HepG2 (cell line): ENCODE results near the gene ETFB. TPM values are rescaled to one million over a fixed set of nuclear protein-coding genes. Genes with fewer than 3 reads are reported as not detected.

ENCODE experiments used
- BRCA1 ChIP-seq: sonication (generic); formaldehyde crosslinking; IDR thresholded peaks from 2 replicates; pipeline ENCODE4 v1.4.0; 2020; ENCODE audit warnings: missing genetic modification reagents
- ELF1 ChIP-seq: sonication (generic); formaldehyde crosslinking; IDR thresholded peaks from 2 replicates; pipeline ENCODE4 v1.4.0; 2020; ENCODE audit warnings: missing genetic modification reagents
- HCFC1 ChIP-seq: fragments of 150-350 bp; IDR thresholded peaks from 2 replicates; pipeline ENCODE4 v1.6.1; 2014; ENCODE audit warnings: low read depth, low read length
- KAT7 ChIP-seq: IDR thresholded peaks from 2 replicates; pipeline ENCODE4 v1.6.1; 2018; ENCODE audit warnings: borderline replicate concordance, missing compliant biosample characterization
- KDM5B ChIP-seq: sonication (generic); formaldehyde crosslinking; IDR thresholded peaks from 2 replicates; pipeline ENCODE4 v1.4.0; 2020; ENCODE audit warnings: missing genetic modification reagents, mild to moderate bottlenecking, borderline replicate concordance
- NFATC3 ChIP-seq: sonication (generic); formaldehyde crosslinking; IDR thresholded peaks from 2 replicates; pipeline ENCODE4 v1.5.1; 2020; ENCODE audit warnings: mild to moderate bottlenecking, missing genetic modification reagents
- NONO ChIP-seq, 2 experiments: fragments of 450-650 bp in 1 of 2; sonication (generic) in 1 of 2; formaldehyde crosslinking in 1 of 2; IDR thresholded peaks in 1 of 2; conservative IDR thresholded peaks in 1 of 2; 2 replicates each; pipeline versions ENCODE4 v1.6.1 to v1.8.0; 2017 to 2022; ENCODE audit warnings: mild to moderate bottlenecking in 1 of 2, missing genetic modification reagents in 1 of 2, moderate library complexity in 1 of 2
- SMARCE1 ChIP-seq: fragments of 450-650 bp; IDR thresholded peaks from 2 replicates; pipeline ENCODE4 v1.6.1; 2017; ENCODE audit warnings: borderline replicate concordance
- SRSF4 ChIP-seq: fragments of 200-400 bp; formaldehyde crosslinking; IDR thresholded peaks from one replicate; pipeline ENCODE4 v1.6.1; 2018; ENCODE audit warnings: mild to moderate bottlenecking, low read depth, low read length, moderate library complexity; ENCODE audit not compliant: poor library complexity, severe bottlenecking
- ZFP37 ChIP-seq: sonication (generic); formaldehyde crosslinking; IDR thresholded peaks from 2 replicates; pipeline ENCODE4 v1.4.0; 2020; ENCODE audit warnings: missing genetic modification reagents, borderline replicate concordance
- ZNF674 ChIP-seq: sonication (generic); formaldehyde crosslinking; IDR thresholded peaks from 2 replicates; pipeline ENCODE4 v1.5.0; 2020; ENCODE audit warnings: low read depth, mild to moderate bottlenecking, missing genetic modification reagents
- polyA plus RNA-seq, 8 experiments: library from polyadenylated mRNA; depleted of rRNA in 3 of 8; stranded (reverse) in 7 of 8; unstranded in 1 of 8; fragments of >200 nt; fragmentation: Illumina TruSeq in 4 of 8; extraction: Trizol in 4 of 8; gene quantifications; 2 replicates each; pipeline versions ENCODE4 v1.2.1 to v1.2.3, GENCODE V29; 2011 to 2016; ENCODE audit warnings: low read depth in 4 of 8, missing spikeins in 1 of 8, mixed read lengths in 1 of 8; ENCODE audit not compliant: insufficient read depth in 1 of 8
- total RNA-seq, 5 experiments: library from RNA; depleted of rRNA; stranded (reverse); fragments of >200 nt; fragmentation: Illumina TruSeq; extraction: Trizol; gene quantifications; 2 replicates each; pipeline ENCODE4 v1.2.3, GENCODE V29; 2016; ENCODE audit warnings: low read depth in 1 of 5
- TF ChIP-seq, protein P1 (sequence below): IDR thresholded peaks from 2 replicates; pipeline ENCODE4 v1.6.1; 2016; ENCODE audit warnings: missing compliant biosample characterization, missing genetic modification reagents, borderline replicate concordance
- TF ChIP-seq, protein P2 (sequence below): IDR thresholded peaks from 2 replicates; pipeline ENCODE4 v1.6.1; 2016; ENCODE audit warnings: low read depth, missing genetic modification reagents, missing compliant biosample characterization
- TF ChIP-seq, protein P3 (sequence below): sonication (generic); formaldehyde crosslinking; IDR thresholded peaks from 2 replicates; pipeline ENCODE4 v1.4.0; 2020; ENCODE audit warnings: mild to moderate bottlenecking, missing genetic modification reagents
- TF ChIP-seq, protein P4 (sequence below): sonication (generic); formaldehyde crosslinking; IDR thresholded peaks from 2 replicates; pipeline ENCODE4 v1.4.0; 2020; ENCODE audit warnings: missing genetic modification reagents, borderline replicate concordance
- TF ChIP-seq, protein P5 (sequence below): sonication (generic); formaldehyde crosslinking; IDR thresholded peaks from 2 replicates; pipeline ENCODE4 v1.8.0; 2022; ENCODE audit warnings: missing genetic modification reagents, mild to moderate bottlenecking, moderate library complexity, borderline replicate concordance
- TF ChIP-seq, protein P6 (sequence below): sonication (generic); formaldehyde crosslinking; IDR thresholded peaks from 2 replicates; pipeline ENCODE4 v1.5.1; 2020; ENCODE audit warnings: missing genetic modification reagents, mild to moderate bottlenecking, borderline replicate concordance

The ETFB gene
- total and polyA plus RNA-seq, 2 of the 13 experiments (the other 11 are each of a cell fraction or from before 2014, with no cell fraction given), result 678 to 1,314 TPM

DNA sequence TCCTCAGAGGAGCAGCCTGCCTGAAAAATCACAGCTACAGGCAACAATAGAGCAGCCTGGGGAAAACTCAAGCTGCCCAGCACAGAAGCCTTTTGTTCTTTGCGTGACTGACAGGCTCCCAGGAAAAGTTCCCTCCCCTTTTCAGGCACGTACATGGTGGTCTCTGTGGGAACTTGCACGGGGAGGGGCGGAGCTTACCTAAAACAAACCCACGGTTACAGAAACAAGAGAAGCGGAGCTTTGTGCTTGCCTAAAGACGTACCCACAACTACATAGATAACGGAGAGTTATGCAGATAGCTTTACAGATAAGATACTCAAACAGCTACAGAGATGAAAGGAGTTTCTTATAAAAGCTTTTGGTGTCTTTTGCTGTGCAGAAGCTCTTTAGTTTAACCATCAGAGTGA lies 11.4 kb downstream of the ETFB start (continued):
- TF ChIP-seq NONO (IDR thresholded peaks at IDR 0.05) (no peak), NONO (CRISPR knock-in tag; conservative IDR thresholded peaks at IDR 0.05) (peak; percentile 69; the same call in 1 of the 2 replicates), KAT7 (CRISPR knock-in tag) (no peak), KDM5B (CRISPR knock-in tag) (no peak), SRSF4 (no peak), SMARCE1 (no peak), HCFC1 (no peak), ELF1 (CRISPR knock-in tag) (0 out of 2 replicates have a peak, but pooled peaks have one; percentile 31), BRCA1 (CRISPR knock-in tag) (no peak), ZFP37 (CRISPR knock-in tag) (no peak), NFATC3 (CRISPR knock-in tag) (no peak), ZNF674 (CRISPR knock-in tag) (no peak)
- TF ChIP-seq, protein P1, sequence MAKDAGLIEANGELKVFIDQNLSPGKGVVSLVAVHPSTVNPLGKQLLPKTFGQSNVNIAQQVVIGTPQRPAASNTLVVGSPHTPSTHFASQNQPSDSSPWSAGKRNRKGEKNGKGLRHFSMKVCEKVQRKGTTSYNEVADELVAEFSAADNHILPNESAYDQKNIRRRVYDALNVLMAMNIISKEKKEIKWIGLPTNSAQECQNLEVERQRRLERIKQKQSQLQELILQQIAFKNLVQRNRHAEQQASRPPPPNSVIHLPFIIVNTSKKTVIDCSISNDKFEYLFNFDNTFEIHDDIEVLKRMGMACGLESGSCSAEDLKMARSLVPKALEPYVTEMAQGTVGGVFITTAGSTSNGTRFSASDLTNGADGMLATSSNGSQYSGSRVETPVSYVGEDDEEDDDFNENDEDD (CRISPR knock-in tag), result no peak
- TF ChIP-seq, protein P2, sequence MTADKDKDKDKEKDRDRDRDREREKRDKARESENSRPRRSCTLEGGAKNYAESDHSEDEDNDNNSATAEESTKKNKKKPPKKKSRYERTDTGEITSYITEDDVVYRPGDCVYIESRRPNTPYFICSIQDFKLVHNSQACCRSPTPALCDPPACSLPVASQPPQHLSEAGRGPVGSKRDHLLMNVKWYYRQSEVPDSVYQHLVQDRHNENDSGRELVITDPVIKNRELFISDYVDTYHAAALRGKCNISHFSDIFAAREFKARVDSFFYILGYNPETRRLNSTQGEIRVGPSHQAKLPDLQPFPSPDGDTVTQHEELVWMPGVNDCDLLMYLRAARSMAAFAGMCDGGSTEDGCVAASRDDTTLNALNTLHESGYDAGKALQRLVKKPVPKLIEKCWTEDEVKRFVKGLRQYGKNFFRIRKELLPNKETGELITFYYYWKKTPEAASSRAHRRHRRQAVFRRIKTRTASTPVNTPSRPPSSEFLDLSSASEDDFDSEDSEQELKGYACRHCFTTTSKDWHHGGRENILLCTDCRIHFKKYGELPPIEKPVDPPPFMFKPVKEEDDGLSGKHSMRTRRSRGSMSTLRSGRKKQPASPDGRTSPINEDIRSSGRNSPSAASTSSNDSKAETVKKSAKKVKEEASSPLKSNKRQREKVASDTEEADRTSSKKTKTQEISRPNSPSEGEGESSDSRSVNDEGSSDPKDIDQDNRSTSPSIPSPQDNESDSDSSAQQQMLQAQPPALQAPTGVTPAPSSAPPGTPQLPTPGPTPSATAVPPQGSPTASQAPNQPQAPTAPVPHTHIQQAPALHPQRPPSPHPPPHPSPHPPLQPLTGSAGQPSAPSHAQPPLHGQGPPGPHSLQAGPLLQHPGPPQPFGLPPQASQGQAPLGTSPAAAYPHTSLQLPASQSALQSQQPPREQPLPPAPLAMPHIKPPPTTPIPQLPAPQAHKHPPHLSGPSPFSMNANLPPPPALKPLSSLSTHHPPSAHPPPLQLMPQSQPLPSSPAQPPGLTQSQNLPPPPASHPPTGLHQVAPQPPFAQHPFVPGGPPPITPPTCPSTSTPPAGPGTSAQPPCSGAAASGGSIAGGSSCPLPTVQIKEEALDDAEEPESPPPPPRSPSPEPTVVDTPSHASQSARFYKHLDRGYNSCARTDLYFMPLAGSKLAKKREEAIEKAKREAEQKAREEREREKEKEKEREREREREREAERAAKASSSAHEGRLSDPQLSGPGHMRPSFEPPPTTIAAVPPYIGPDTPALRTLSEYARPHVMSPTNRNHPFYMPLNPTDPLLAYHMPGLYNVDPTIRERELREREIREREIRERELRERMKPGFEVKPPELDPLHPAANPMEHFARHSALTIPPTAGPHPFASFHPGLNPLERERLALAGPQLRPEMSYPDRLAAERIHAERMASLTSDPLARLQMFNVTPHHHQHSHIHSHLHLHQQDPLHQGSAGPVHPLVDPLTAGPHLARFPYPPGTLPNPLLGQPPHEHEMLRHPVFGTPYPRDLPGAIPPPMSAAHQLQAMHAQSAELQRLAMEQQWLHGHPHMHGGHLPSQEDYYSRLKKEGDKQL (CRISPR knock-in tag), result peak; percentile 43; the same call in 1 of the 2 replicates
- TF ChIP-seq, protein P3, sequence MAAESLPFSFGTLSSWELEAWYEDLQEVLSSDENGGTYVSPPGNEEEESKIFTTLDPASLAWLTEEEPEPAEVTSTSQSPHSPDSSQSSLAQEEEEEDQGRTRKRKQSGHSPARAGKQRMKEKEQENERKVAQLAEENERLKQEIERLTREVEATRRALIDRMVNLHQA (CRISPR knock-in tag), result no peak
- TF ChIP-seq, protein P4, sequence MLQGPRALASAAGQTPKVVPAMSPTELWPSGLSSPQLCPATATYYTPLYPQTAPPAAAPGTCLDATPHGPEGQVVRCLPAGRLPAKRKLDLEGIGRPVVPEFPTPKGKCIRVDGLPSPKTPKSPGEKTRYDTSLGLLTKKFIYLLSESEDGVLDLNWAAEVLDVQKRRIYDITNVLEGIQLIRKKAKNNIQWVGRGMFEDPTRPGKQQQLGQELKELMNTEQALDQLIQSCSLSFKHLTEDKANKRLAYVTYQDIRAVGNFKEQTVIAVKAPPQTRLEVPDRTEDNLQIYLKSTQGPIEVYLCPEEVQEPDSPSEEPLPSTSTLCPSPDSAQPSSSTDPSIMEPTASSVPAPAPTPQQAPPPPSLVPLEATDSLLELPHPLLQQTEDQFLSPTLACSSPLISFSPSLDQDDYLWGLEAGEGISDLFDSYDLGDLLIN, result no peak
- TF ChIP-seq, protein P5, sequence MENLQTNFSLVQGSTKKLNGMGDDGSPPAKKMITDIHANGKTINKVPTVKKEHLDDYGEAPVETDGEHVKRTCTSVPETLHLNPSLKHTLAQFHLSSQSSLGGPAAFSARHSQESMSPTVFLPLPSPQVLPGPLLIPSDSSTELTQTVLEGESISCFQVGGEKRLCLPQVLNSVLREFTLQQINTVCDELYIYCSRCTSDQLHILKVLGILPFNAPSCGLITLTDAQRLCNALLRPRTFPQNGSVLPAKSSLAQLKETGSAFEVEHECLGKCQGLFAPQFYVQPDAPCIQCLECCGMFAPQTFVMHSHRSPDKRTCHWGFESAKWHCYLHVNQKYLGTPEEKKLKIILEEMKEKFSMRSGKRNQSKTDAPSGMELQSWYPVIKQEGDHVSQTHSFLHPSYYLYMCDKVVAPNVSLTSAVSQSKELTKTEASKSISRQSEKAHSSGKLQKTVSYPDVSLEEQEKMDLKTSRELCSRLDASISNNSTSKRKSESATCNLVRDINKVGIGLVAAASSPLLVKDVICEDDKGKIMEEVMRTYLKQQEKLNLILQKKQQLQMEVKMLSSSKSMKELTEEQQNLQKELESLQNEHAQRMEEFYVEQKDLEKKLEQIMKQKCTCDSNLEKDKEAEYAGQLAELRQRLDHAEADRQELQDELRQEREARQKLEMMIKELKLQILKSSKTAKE, result peak; percentile 48; the same call in 1 of the 2 replicates
- TF ChIP-seq, protein P6, sequence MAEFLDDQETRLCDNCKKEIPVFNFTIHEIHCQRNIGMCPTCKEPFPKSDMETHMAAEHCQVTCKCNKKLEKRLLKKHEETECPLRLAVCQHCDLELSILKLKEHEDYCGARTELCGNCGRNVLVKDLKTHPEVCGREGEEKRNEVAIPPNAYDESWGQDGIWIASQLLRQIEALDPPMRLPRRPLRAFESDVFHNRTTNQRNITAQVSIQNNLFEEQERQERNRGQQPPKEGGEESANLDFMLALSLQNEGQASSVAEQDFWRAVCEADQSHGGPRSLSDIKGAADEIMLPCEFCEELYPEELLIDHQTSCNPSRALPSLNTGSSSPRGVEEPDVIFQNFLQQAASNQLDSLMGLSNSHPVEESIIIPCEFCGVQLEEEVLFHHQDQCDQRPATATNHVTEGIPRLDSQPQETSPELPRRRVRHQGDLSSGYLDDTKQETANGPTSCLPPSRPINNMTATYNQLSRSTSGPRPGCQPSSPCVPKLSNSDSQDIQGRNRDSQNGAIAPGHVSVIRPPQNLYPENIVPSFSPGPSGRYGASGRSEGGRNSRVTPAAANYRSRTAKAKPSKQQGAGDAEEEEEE, result no peak
